WTC11 (cell line): ENCODE data around the gene CYP46A1.

Experiments
- MYBL2 ChIP-seq: sonication (generic); formaldehyde crosslinking; IDR thresholded peaks from 2 replicates; pipeline ENCODE4 v1.8.1; 2023; ENCODE audit warnings: mild to moderate bottlenecking, moderate library complexity, missing genetic modification reagents
- SMAD3 ChIP-seq: sonication (generic); formaldehyde crosslinking; IDR thresholded peaks from 2 replicates; pipeline ENCODE4 v1.8.0; 2022; ENCODE audit warnings: missing genetic modification reagents, mild to moderate bottlenecking, borderline replicate concordance
- TCF7 ChIP-seq: sonication (generic); formaldehyde crosslinking; IDR thresholded peaks from 2 replicates; pipeline ENCODE4 v1.8.0; 2022; ENCODE audit warnings: mild to moderate bottlenecking, low read depth, missing genetic modification reagents, moderate library complexity
- ZNF263 ChIP-seq: sonication (generic); formaldehyde crosslinking; IDR thresholded peaks from 2 replicates; pipeline ENCODE4 v1.8.1; 2022; ENCODE audit warnings: low read depth, mild to moderate bottlenecking, moderate library complexity, missing genetic modification reagents
- TF ChIP-seq, protein P1 (sequence below): sonication (generic); formaldehyde crosslinking; IDR thresholded peaks from 2 replicates; pipeline ENCODE4 v1.8.0; 2022; ENCODE audit warnings: mild to moderate bottlenecking, missing genetic modification reagents
- TF ChIP-seq, protein P2 (sequence below): fragments of 200-600 bp; IDR thresholded peaks from 2 replicates; pipeline ENCODE4 v1.8.0; 2022; ENCODE audit warnings: antibody characterized with exemption
- TF ChIP-seq, protein P3 (sequence below): sonication (generic); formaldehyde crosslinking; IDR thresholded peaks from 2 replicates; pipeline ENCODE4 v1.8.0; 2022; ENCODE audit warnings: mild to moderate bottlenecking, missing genetic modification reagents
- TF ChIP-seq, protein P4 (sequence below): fragments of 250-450 bp; sonication (Bioruptor Pico); conservative IDR thresholded peaks from 2 replicates; pipeline ENCODE4 v1.9.0; 2021; ENCODE audit warnings: mild to moderate bottlenecking
- TF ChIP-seq, protein P5 (sequence below): sonication (generic); formaldehyde crosslinking; IDR thresholded peaks from 2 replicates; pipeline ENCODE4 v1.8.1; 2023; ENCODE audit warnings: mild to moderate bottlenecking, missing genetic modification reagents, moderate library complexity
- TF ChIP-seq, protein P6 (sequence below): sonication (generic); formaldehyde crosslinking; IDR thresholded peaks from 2 replicates; pipeline ENCODE4 v1.8.0; 2022; ENCODE audit warnings: mild to moderate bottlenecking, missing genetic modification reagents

DNA sequence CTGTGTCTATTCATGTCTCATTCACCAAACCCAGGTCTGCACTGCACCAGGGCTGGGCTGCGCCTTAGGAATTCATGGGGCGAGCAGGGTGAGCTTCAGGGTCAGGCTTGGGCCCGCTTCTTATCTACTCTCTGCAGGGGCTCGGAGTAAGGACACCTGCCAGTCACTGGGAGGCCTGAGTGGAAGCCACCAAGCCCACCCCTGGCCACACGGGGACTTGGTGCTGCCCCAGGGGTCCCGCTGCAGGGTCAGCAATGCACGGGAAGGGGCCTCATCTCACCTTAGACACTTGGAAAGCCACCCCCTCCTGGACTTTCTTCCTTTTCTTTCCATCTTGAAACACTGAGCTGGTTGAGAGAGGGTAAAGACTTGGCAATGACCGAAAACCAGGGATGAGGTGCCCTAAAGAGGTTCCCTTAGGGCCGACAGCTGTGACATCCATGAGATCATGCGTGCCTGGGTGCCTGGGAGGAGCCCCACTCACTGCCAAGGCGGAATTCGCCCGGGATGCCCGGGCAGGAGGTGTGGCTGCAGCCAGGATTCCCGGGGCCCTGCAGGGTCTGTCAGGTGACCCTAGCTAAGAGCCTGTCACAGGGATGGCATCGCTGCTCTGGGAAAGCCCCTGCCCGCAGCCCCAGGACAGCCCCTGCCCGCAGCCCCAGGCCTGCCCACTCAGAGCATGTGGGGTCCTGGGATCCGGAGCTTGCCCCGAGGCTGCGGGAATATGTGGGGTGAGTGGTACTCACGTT is 63.7 kb downstream of the CYP46A1 start:
- TF ChIP-seq, protein P1, sequence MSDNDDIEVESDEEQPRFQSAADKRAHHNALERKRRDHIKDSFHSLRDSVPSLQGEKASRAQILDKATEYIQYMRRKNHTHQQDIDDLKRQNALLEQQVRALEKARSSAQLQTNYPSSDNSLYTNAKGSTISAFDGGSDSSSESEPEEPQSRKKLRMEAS (CRISPR knock-in tag) = no peak
- TF ChIP-seq, protein P2, sequence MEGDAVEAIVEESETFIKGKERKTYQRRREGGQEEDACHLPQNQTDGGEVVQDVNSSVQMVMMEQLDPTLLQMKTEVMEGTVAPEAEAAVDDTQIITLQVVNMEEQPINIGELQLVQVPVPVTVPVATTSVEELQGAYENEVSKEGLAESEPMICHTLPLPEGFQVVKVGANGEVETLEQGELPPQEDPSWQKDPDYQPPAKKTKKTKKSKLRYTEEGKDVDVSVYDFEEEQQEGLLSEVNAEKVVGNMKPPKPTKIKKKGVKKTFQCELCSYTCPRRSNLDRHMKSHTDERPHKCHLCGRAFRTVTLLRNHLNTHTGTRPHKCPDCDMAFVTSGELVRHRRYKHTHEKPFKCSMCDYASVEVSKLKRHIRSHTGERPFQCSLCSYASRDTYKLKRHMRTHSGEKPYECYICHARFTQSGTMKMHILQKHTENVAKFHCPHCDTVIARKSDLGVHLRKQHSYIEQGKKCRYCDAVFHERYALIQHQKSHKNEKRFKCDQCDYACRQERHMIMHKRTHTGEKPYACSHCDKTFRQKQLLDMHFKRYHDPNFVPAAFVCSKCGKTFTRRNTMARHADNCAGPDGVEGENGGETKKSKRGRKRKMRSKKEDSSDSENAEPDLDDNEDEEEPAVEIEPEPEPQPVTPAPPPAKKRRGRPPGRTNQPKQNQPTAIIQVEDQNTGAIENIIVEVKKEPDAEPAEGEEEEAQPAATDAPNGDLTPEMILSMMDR = no peak
- TF ChIP-seq, protein P3, sequence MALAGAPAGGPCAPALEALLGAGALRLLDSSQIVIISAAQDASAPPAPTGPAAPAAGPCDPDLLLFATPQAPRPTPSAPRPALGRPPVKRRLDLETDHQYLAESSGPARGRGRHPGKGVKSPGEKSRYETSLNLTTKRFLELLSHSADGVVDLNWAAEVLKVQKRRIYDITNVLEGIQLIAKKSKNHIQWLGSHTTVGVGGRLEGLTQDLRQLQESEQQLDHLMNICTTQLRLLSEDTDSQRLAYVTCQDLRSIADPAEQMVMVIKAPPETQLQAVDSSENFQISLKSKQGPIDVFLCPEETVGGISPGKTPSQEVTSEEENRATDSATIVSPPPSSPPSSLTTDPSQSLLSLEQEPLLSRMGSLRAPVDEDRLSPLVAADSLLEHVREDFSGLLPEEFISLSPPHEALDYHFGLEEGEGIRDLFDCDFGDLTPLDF (CRISPR knock-in tag) = no peak
- TF ChIP-seq, protein P4, sequence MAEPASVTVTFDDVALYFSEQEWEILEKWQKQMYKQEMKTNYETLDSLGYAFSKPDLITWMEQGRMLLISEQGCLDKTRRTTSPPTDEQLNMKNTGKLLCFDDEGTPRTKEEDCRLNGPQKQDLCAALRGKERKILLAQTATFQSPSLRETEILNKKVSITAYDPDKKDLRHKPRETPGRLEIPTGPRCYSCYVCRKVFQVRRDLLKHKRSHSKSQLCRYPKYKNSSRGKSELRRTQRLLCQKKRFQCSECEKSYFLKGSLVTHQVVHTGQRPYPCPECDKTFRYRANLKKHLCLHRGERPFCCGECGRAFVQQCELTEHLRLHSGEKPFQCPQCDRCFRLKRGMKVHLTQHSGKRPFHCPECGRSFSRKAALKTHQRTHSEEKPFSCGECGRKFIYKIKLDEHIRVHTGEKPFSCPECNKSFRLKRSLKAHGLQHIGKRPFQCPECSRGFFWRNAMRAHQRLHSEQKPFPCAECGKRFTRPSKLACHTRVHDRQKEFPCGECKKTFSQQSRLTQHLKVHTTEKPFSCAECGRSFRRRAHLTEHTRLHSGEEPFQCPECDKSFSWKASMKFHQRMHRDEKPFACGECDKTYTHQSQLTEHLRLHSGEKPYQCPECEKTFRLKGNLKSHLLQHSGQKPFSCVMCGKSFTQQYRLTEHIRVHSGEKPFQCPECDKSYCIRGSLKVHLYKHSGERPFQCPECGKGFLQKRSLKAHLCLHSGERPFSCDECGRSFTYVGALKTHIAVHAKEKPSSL (CRISPR knock-in tag) = no peak
- TF ChIP-seq, protein P5, sequence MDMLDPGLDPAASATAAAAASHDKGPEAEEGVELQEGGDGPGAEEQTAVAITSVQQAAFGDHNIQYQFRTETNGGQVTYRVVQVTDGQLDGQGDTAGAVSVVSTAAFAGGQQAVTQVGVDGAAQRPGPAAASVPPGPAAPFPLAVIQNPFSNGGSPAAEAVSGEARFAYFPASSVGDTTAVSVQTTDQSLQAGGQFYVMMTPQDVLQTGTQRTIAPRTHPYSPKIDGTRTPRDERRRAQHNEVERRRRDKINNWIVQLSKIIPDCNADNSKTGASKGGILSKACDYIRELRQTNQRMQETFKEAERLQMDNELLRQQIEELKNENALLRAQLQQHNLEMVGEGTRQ (CRISPR knock-in tag) = no peak
- TF ChIP-seq TCF7 (CRISPR knock-in tag) (no peak), ZNF263 (CRISPR knock-in tag) (no peak), SMAD3 (no peak), MYBL2 (CRISPR knock-in tag) (no peak)
- TF ChIP-seq, protein P6, sequence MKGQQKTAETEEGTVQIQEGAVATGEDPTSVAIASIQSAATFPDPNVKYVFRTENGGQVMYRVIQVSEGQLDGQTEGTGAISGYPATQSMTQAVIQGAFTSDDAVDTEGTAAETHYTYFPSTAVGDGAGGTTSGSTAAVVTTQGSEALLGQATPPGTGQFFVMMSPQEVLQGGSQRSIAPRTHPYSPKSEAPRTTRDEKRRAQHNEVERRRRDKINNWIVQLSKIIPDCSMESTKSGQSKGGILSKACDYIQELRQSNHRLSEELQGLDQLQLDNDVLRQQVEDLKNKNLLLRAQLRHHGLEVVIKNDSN = no peak
